ENCODE results near the gene SND1.

DNA sequence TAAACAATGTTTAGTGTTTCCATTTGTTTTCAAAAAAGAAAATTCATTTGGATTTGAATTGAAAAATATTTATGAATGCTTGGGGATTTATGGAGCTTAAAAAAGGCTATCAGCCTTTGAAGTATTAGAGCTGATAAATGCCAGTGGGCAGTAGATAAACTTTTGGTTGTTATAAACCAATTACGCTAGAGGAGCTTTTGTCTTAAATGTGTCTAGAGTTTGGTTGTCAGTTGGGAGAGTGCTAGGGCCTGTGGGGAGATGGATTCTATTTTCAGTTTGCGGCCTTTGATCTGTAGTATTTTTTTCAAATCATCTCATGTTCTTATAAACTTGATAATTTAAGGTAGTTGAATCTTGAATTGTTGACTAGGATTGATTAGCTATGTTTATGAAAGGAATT lies 104.0 kb downstream of the SND1 start:
- TF ChIP-seq POLR2A (IDR thresholded peaks at IDR 0.05; ENCODE audit: low read depth, low read length) (no peak), POLR2AphosphoS5 (IDR thresholded peaks at IDR 0.05; ENCODE audit: low read depth, low read length) (no peak), TAF1 (IDR thresholded peaks at IDR 0.05; ENCODE audit: borderline replicate concordance, low read depth, low read length) (no peak)

All from GM12892 (cell line).